HepG2 (cell line): Measurements from ENCODE around the gene MYCBP2. TPM values are rescaled to one million over a fixed set of nuclear protein-coding genes. Genes with fewer than 3 reads are reported as not detected.

Source experiments
- ATAC-seq: fragments of 200-7000 bp; cut with Tn5 transposase; 3 replicates; pipeline ENCODE4 v1.9.1; 2020; ENCODE audit warnings: mild to moderate bottlenecking, moderate library complexity
- BruUV-seq: library from RNA; stranded (reverse); fragments of 400-500 nt; replicated peaks from 2 replicates; lab custom pipeline; 2021; lab: Mats Ljungman, UMichigan
- CTCF ChIA-PET: fragments of 300-600 bp; formaldehyde crosslinking; extraction: SDS; loops from one replicate; lab custom pipeline; 2021; ENCODE audit warnings: low total read pairs, inconsistent platforms, low intra/inter-chr PET ratio; lab: Yijun Ruan, JAX
- POLR2A ChIA-PET: fragments of 350-600 bp; sonication (Branson Sonifier 250); formaldehyde crosslinking; loops from one replicate; lab custom pipeline; 2020; ENCODE audit warnings: antibody characterized with exemption, inconsistent platforms; lab: Yijun Ruan, JAX
- DNase-seq: peaks from one replicate; pipeline ENCODE4 v3.0.0-alpha.2; 2015; ENCODE audit warnings: low spot score
- FAIRE-seq: peaks from 3 replicates; lab custom pipeline; 2011; peaks lifted over from hg19 to GRCh38; lab: Jason Lieb, UNC
- H2AFZ ChIP-seq: one replicate; pipeline ENCODE4 v1.6.1; 2011; ENCODE audit warnings: low read length, inconsistent platforms
- H3K27ac ChIP-seq: fragments of 300-600 bp; 3 replicates; pipeline ENCODE4 v1.8.0; 2011; ENCODE audit warnings: mixed run types, mild to moderate bottlenecking, mixed read lengths, low read length, inconsistent platforms; ENCODE audit not compliant: insufficient read depth; ENCODE audit errors: extremely low read length
- H3K27me3 ChIP-seq, 2 experiments: fragments of 200-600 bp in 1 of 2; 2 replicates in 1 of 2; 3 replicates in 1 of 2; pipeline versions ENCODE4 v1.6.0 to v1.8.0; 2011; ENCODE audit warnings: low read length in 2 of 2, mild to moderate bottlenecking in 2 of 2, moderate library complexity in 2 of 2, inconsistent platforms in 1 of 2; ENCODE audit not compliant: insufficient read depth in 2 of 2, control insufficient read depth in 1 of 2
- H3K36me3 ChIP-seq, 2 experiments: fragments of 200-600 bp in 1 of 2; replicated peaks in 1 of 2; 2 replicates in 1 of 2; 3 replicates in 1 of 2; pipeline versions ENCODE4 v1.5.1 to v1.8.0; 2011; ENCODE audit warnings: low read length in 2 of 2, inconsistent platforms in 1 of 2; ENCODE audit not compliant: insufficient read depth in 2 of 2, control insufficient read depth in 1 of 2
- H3K4me1 ChIP-seq: 2 replicates; pipeline ENCODE4 v1.5.1; 2012; ENCODE audit warnings: low read length, inconsistent platforms; ENCODE audit not compliant: insufficient read depth
- H3K4me2 ChIP-seq: 2 replicates; pipeline ENCODE4 v1.6.0; 2011; ENCODE audit warnings: low read depth, low read length, inconsistent platforms
- H3K4me3 ChIP-seq, 3 experiments: fragments of 200-600 bp in 1 of 3; sonication (generic), shearing (Covaris generic) in 1 of 3; replicated peaks in 1 of 3; 2 replicates each; pipeline ENCODE4 v1.5.1; 2011 to 2016; ENCODE audit warnings: low read length in 3 of 3, inconsistent platforms in 2 of 3, low read depth in 2 of 3, mild to moderate bottlenecking in 2 of 3, control low read depth in 1 of 3, mixed read lengths in 1 of 3; ENCODE audit not compliant: insufficient read depth in 1 of 3
- H3K79me2 ChIP-seq: one replicate; pipeline ENCODE4 v1.6.1; 2011; ENCODE audit warnings: low read length, inconsistent platforms; ENCODE audit not compliant: insufficient read depth
- H3K9ac ChIP-seq: 2 replicates; pipeline ENCODE4 v1.6.0; 2011; ENCODE audit warnings: mild to moderate bottlenecking, low read depth, low read length, inconsistent platforms; ENCODE audit not compliant: insufficient read depth
- H3K9me3 ChIP-seq: 2 replicates; pipeline ENCODE4 v1.5.1; 2012; ENCODE audit warnings: mild to moderate bottlenecking, low read length
- H4K20me1 ChIP-seq: 2 replicates; pipeline ENCODE4 v1.6.0; 2011; ENCODE audit warnings: inconsistent platforms, mild to moderate bottlenecking, low read length, moderate library complexity; ENCODE audit not compliant: insufficient read depth
- CTCF ChIP-seq: sonication (generic); formaldehyde crosslinking; IDR thresholded peaks from 2 replicates; pipeline ENCODE4 v1.5.0; 2020; ENCODE audit warnings: mild to moderate bottlenecking, missing genetic modification reagents, moderate library complexity
- GPBP1L1 ChIP-seq: sonication (generic); formaldehyde crosslinking; IDR thresholded peaks from 2 replicates; pipeline ENCODE4 v1.5.0; 2020; ENCODE audit warnings: mild to moderate bottlenecking, missing genetic modification reagents
- ISX ChIP-seq: sonication (generic); formaldehyde crosslinking; conservative IDR thresholded peaks from 2 replicates; pipeline ENCODE4 v1.5.0; 2020; ENCODE audit warnings: missing genetic modification reagents
- KLF9 ChIP-seq: IDR thresholded peaks from 2 replicates; pipeline ENCODE4 v1.6.1; 2016; ENCODE audit warnings: low read depth
- MXI1 ChIP-seq: IDR thresholded peaks from 3 replicates; pipeline ENCODE4 v1.6.1; 2012; ENCODE audit warnings: low read depth, low read length, inconsistent platforms, borderline replicate concordance
- NR2F2 ChIP-seq: IDR thresholded peaks from 2 replicates; pipeline ENCODE4 v1.6.1; 2012; ENCODE audit warnings: low read depth, inconsistent platforms, borderline replicate concordance
- PBX2 ChIP-seq: IDR thresholded peaks from 2 replicates; pipeline ENCODE4 v1.6.1; 2016; ENCODE audit warnings: control low read depth
- POLR2AphosphoS2 ChIP-seq: IDR thresholded peaks from 2 replicates; pipeline ENCODE4 v1.6.1; 2011; ENCODE audit warnings: low read depth, low read length, improper control_type of control experiment
- PRDM10 ChIP-seq: sonication (generic); formaldehyde crosslinking; IDR thresholded peaks from 2 replicates; pipeline ENCODE4 v1.4.0; 2020; ENCODE audit warnings: low read depth, missing genetic modification reagents
- SAFB2 ChIP-seq: sonication (generic); formaldehyde crosslinking; IDR thresholded peaks from 2 replicates; pipeline ENCODE4 v1.5.1; 2020; ENCODE audit warnings: missing genetic modification reagents, low read depth, mild to moderate bottlenecking, borderline replicate concordance
- SRY ChIP-seq: sonication (generic); formaldehyde crosslinking; IDR thresholded peaks from 2 replicates; pipeline ENCODE4 v1.8.0; 2022; ENCODE audit warnings: mild to moderate bottlenecking, missing genetic modification reagents
- SSRP1 ChIP-seq: IDR thresholded peaks from 2 replicates; pipeline ENCODE4 v1.6.1; 2016; ENCODE audit warnings: control low read depth
- TFAP4 ChIP-seq: sonication (generic); IDR thresholded peaks from 2 replicates; pipeline ENCODE4 v1.6.1; 2016; ENCODE audit warnings: low read depth, borderline replicate concordance
- ZBTB38 ChIP-seq: sonication (generic); formaldehyde crosslinking; IDR thresholded peaks from 2 replicates; pipeline ENCODE4 v1.5.1; 2020; ENCODE audit warnings: mild to moderate bottlenecking, missing genetic modification reagents
- ZMYM2 ChIP-seq: sonication (generic); formaldehyde crosslinking; IDR thresholded peaks from 2 replicates; pipeline ENCODE4 v1.8.0; 2022; ENCODE audit warnings: mild to moderate bottlenecking, missing genetic modification reagents
- ZNF232 ChIP-seq: sonication (generic); formaldehyde crosslinking; IDR thresholded peaks from 2 replicates; pipeline ENCODE4 v1.4.0; 2020; ENCODE audit warnings: missing genetic modification reagents, borderline replicate concordance
- ZNF496 ChIP-seq: sonication (generic); formaldehyde crosslinking; IDR thresholded peaks from 2 replicates; pipeline ENCODE4 v1.8.1; 2023; ENCODE audit warnings: mild to moderate bottlenecking, moderate library complexity, missing genetic modification reagents; ENCODE audit not compliant: insufficient replicate concordance
- WGBS: methylation state at CpG from one replicate; pipeline ENCODE4 v1.1.6; 2017; ENCODE audit warnings: low lambda C conversion rate; 5-methylcytosine and 5-hydroxymethylcytosine counted together
- in situ Hi-C: cut with HindIII; loops from 2 replicates; pipeline ENCODE4 v1.10.0; 2017; ENCODE audit warnings: low pct_unique_long_range_greater_than_20kb; ENCODE audit not compliant: extremely low pct_ligation_motif_present
- intact Hi-C: fragments of 100-400 bp; cut with micrococcal nuclease; formaldehyde crosslinking; loops from one replicate; pipeline ENCODE4 v1.10.0; 2022; ENCODE audit not compliant: unreplicated experiment
- polyA plus RNA-seq, 8 experiments: library from polyadenylated mRNA; depleted of rRNA in 3 of 8; stranded (reverse) in 7 of 8; unstranded in 1 of 8; fragments of >200 nt; fragmentation: Illumina TruSeq in 4 of 8; extraction: Trizol in 4 of 8; gene quantifications; 2 replicates each; pipeline versions ENCODE4 v1.2.1 to v1.2.3, GENCODE V29; 2011 to 2016; ENCODE audit warnings: low read depth in 4 of 8, missing spikeins in 1 of 8, mixed read lengths in 1 of 8; ENCODE audit not compliant: insufficient read depth in 1 of 8
- total RNA-seq, 5 experiments: library from RNA; depleted of rRNA; stranded (reverse); fragments of >200 nt; fragmentation: Illumina TruSeq; extraction: Trizol; gene quantifications; 2 replicates each; pipeline ENCODE4 v1.2.3, GENCODE V29; 2016; ENCODE audit warnings: low read depth in 1 of 5

The MYCBP2 gene
- total and polyA plus RNA-seq, 2 of the 13 experiments (the other 11 are each of a cell fraction or from before 2014, with no cell fraction given): 16.3 to 35.3 TPM

- no peak for DNase-seq
- no peak overlapping the region for H3K27ac ChIP-seq
- ATAC-seq: no peak
- no peak overlapping the region for H3K4me3 ChIP-seq
- no peaks in the 10 kb centered on the region for H3K9me3 ChIP-seq
- H3K9ac ChIP-seq: no peak overlapping the region
- H3K4me1 ChIP-seq: no peaks in the 10 kb centered on the region
- ChIA-PET CTCF (no interaction called here), POLR2A (no interaction called here)
- no peak overlapping the region for H2AFZ ChIP-seq
- in situ Hi-C loops: no loop called here
- no peaks in the 10 kb centered on the region for H3K36me3 ChIP-seq
- TF ChIP-seq SRY (CRISPR knock-in tag) (no peak), PBX2 (CRISPR knock-in tag) (no peak), NR2F2 (no peak), ZMYM2 (CRISPR knock-in tag) (no peak), ZNF232 (CRISPR knock-in tag) (no peak), POLR2AphosphoS2 (no peak), KLF9 (CRISPR knock-in tag) (no peak), CTCF (no peak), PRDM10 (CRISPR knock-in tag) (no peak), ISX (no peak), SSRP1 (CRISPR knock-in tag) (no peak), ZBTB38 (no peak), TFAP4 (no peak), ZNF496 (CRISPR knock-in tag) (no peak), GPBP1L1 (CRISPR knock-in tag) (no peak), SAFB2 (CRISPR knock-in tag) (no peak), MXI1 (no peak)
- WGBS: 97% methylated on average over 2 of the region's 2 CpGs
- H3K4me2 ChIP-seq: no peak overlapping the region
- BruUV-seq: no TSS peak
- H4K20me1 ChIP-seq: no peaks in the 10 kb centered on the region
- FAIRE-seq: no peak
- intact Hi-C loops: no loop called here
- H3K27me3 ChIP-seq: no peaks in the 10 kb centered on the region
- no peaks in the 10 kb centered on the region for H3K79me2 ChIP-seq
Observed at GRCh38 chr13:77105051-77105450, 221.8 kb downstream of the MYCBP2 start.
